Neural progenitor cell (in vitro differentiated cells): ENCODE measurements around the gene KCNMB2.

Experiments used
- CTCF ChIP-seq: fragments of 200-600 bp; sonication (generic); IDR thresholded peaks from 2 replicates; pipeline ENCODE4 v1.5.1; 2017; ENCODE audit warnings: antibody characterized with exemption, mild to moderate bottlenecking
- EZH2 ChIP-seq: fragments of 200-600 bp; sonication (generic); IDR thresholded peaks from 2 replicates; pipeline ENCODE4 v1.6.1; 2017; ENCODE audit warnings: antibody characterized with exemption, mild to moderate bottlenecking, moderate library complexity

GRCh38 chr3:178773358-178773757 lies 237.1 kb downstream of the KCNMB2 start:
- TF ChIP-seq CTCF (no peak), EZH2 (no peak)
